Caco-2 (cell line): ENCODE measurements around the gene USP10. TPM values are rescaled to one million over a fixed set of nuclear protein-coding genes. Genes with fewer than 3 reads are reported as not detected.

Source experiments
- BruUV-seq: library from RNA; stranded (reverse); fragments of 400-500 nt; replicated peaks from 2 replicates; lab custom pipeline; 2021; lab: Mats Ljungman, UMichigan
- CTCF ChIA-PET: fragments of 300-600 bp; sonication (Branson Sonifier 250); formaldehyde crosslinking; loops from one replicate; lab custom pipeline; 2022; ENCODE audit warnings: antibody characterized with exemption; lab: Charles Lee
- POLR2A ChIA-PET: fragments of 300-600 bp; sonication (Branson Sonifier 250); formaldehyde crosslinking; loops from one replicate; lab custom pipeline; 2022; ENCODE audit warnings: antibody characterized with exemption; lab: Charles Lee
- DNase-seq, 2 experiments: peaks; one replicate each; pipeline versions ENCODE4 v3.0.0 to v3.0.0-alpha.2; 2020 to 2022
- H3K27me3 ChIP-seq: replicated peaks from 2 replicates; pipeline ENCODE4 v1.6.0; 2011; ENCODE audit warnings: low read length; ENCODE audit not compliant: control insufficient read depth, insufficient read depth
- H3K36me3 ChIP-seq: 2 replicates; pipeline ENCODE4 v1.5.1; 2011; ENCODE audit warnings: low read length; ENCODE audit not compliant: control insufficient read depth, insufficient read depth
- H3K4me1 ChIP-seq: fragments of 250-450 bp; sonication (Bioruptor Pico); 2 replicates; pipeline ENCODE4 v1.5.1; 2020; ENCODE audit warnings: mild to moderate bottlenecking
- H3K4me3 ChIP-seq: 2 replicates; pipeline ENCODE4 v1.5.1; 2011; ENCODE audit warnings: low read depth, mild to moderate bottlenecking, control low read depth, low read length
- H3K9me3 ChIP-seq: fragments of 250-450 bp; sonication (Bioruptor Pico); 2 replicates; pipeline ENCODE4 v1.5.1; 2020; ENCODE audit warnings: mild to moderate bottlenecking, moderate library complexity
- H3K27ac Mint-ChIP-seq: one replicate; pipeline ENCODE4 v1.8.0; 2022; ENCODE audit warnings: mixed read lengths; ENCODE audit not compliant: unreplicated experiment
- H3K27me3 Mint-ChIP-seq: one replicate; pipeline ENCODE4 v1.8.0; 2022; ENCODE audit warnings: mixed read lengths; ENCODE audit not compliant: insufficient read depth, unreplicated experiment
- H3K36me3 Mint-ChIP-seq: one replicate; pipeline ENCODE4 v1.8.0; 2022; ENCODE audit warnings: mild to moderate bottlenecking, mixed read lengths; ENCODE audit not compliant: insufficient read depth, unreplicated experiment
- H3K4me1 Mint-ChIP-seq: one replicate; pipeline ENCODE4 v1.8.0; 2022; ENCODE audit warnings: low read depth, mixed read lengths; ENCODE audit not compliant: unreplicated experiment
- H3K4me3 Mint-ChIP-seq: one replicate; pipeline ENCODE4 v1.8.0; 2022; ENCODE audit warnings: mild to moderate bottlenecking, moderate library complexity, mixed read lengths; ENCODE audit not compliant: unreplicated experiment
- H3K9me3 Mint-ChIP-seq: one replicate; pipeline ENCODE4 v1.8.0; 2022; ENCODE audit warnings: mixed read lengths; ENCODE audit not compliant: unreplicated experiment
- intact Hi-C: fragments of 100-400 bp; cut with micrococcal nuclease; formaldehyde crosslinking; loops from one replicate; pipeline ENCODE4 v1.10.0; 2022; ENCODE audit not compliant: unreplicated experiment
- total RNA-seq: library from RNA; stranded (reverse); gene quantifications from 2 replicates; pipeline ENCODE4 v1.2.3, GENCODE V29; 2022
- TF ChIP-seq, protein P1 (sequence below), 2 experiments: fragments of 200-600 bp in 1 of 2; IDR thresholded peaks; 1 replicate in 1 of 2; 2 replicates in 1 of 2; pipeline versions ENCODE4 v1.5.1 to v1.8.0; 2011 to 2022; ENCODE audit warnings: antibody characterized with exemption in 1 of 2, control low read depth in 1 of 2, inconsistent platforms in 1 of 2, low read depth in 1 of 2, low read length in 1 of 2, mild to moderate bottlenecking in 1 of 2, moderate library complexity in 1 of 2; ENCODE audit not compliant: insufficient read depth in 1 of 2, severe bottlenecking in 1 of 2, unreplicated experiment in 1 of 2

USP10 gene
- total RNA-seq, 1 experiment from 2014 or later = 147 TPM

DNA sequence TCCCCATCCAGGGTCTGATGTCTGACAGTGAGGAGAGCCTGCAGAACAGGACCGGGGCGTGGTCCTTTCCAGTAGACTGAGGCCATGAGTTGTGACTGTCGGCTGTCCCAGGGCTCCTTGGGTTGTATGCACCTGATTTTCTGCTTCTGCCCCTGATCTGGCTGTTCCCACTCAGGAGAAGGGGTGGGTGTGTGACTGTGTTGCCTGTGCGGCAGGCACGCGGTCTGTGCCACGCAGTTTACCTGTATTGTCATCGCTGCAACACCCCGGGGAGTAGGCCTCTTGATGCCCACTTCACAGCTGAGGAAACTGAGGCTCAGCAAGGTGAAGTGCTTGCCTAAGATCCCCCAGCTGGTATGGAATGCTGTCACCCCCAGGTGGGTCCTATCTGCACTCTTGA lies 121.4 kb downstream of the USP10 start:
- TF ChIP-seq, protein P1, sequence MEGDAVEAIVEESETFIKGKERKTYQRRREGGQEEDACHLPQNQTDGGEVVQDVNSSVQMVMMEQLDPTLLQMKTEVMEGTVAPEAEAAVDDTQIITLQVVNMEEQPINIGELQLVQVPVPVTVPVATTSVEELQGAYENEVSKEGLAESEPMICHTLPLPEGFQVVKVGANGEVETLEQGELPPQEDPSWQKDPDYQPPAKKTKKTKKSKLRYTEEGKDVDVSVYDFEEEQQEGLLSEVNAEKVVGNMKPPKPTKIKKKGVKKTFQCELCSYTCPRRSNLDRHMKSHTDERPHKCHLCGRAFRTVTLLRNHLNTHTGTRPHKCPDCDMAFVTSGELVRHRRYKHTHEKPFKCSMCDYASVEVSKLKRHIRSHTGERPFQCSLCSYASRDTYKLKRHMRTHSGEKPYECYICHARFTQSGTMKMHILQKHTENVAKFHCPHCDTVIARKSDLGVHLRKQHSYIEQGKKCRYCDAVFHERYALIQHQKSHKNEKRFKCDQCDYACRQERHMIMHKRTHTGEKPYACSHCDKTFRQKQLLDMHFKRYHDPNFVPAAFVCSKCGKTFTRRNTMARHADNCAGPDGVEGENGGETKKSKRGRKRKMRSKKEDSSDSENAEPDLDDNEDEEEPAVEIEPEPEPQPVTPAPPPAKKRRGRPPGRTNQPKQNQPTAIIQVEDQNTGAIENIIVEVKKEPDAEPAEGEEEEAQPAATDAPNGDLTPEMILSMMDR (IDR thresholded peaks at IDR 0.05; ENCODE audit: insufficient read depth in 1 of 2, low read depth in 1 of 2, low read length in 1 of 2, severe bottlenecking in 1 of 2, unreplicated experiment in 1 of 2) = no peak
- no peak overlapping the region for H3K4me3 ChIP-seq
- H3K4me1 Mint-ChIP-seq = peaks cover 13% of the 10 kb centered on the region
- no peaks in the 10 kb centered on the region for H3K9me3 Mint-ChIP-seq
- no TSS peak for BruUV-seq
- no peaks in the 10 kb centered on the region for H3K36me3 Mint-ChIP-seq
- no peaks in the 10 kb centered on the region for H3K9me3 ChIP-seq
- ChIA-PET POLR2A (no interaction called here), CTCF (no interaction called here)
- DNase-seq = no peak
- H3K4me3 Mint-ChIP-seq = no peak overlapping the region
- intact Hi-C loops = no loop called here
- no peaks in the 10 kb centered on the region for H3K36me3 ChIP-seq
- peaks cover 11% of the 10 kb centered on the region for H3K27me3 Mint-ChIP-seq
- 0 out of 2 replicates have a peak, but pooled peaks cover 8% of the 10 kb centered on the region for H3K4me1 ChIP-seq
- no peak overlapping the region for H3K27ac Mint-ChIP-seq
- peaks cover 4% of the 10 kb centered on the region for H3K27me3 ChIP-seq

DNA sequence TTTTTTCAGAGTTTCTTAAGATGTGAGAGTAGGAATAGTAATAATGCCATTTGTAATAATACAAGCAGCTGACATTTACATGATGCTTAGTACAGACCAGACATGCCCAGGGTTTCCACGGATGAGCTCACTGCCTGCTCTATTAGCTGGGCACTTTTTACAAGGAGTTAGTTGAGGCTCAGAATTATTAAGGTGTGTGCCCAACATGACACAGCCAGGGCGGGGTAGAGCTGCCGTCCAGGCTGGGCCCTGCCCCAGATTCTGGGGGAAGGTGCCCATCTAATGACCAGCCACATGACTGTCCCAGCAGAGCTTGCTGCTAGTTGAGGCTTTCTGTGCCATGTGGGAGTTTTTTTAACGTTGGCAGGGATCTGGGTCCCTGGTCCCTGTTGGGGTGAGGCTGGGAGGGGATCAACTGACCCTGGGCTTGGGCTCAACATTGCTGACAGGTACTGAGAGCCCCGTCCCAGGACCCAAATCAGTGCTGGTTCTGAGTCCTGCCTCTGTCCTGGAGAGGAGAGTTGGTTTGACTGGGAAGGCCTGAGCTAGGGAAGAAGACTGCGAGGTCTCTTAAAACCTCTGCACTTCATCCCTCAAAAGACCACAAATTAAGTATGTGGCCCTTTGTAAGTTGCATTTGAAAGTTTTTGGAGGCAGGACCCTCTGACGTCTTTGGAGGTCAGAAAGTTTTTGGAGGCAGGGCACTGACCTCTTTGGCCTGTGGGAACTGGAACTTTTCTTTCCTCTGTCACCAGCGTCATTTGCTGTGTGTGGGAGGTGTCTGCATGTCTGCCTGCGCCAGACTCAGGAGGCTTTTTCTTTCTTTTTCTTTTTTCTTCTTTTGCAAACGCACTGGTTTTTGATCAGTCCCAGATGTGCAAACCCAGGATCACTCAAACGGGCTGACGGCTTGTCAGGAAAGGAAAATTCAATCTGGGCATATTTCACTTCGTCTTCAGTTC lies 122.2 kb downstream of the USP10 start:
- Histone ChIP-seq H3K36me3 (no peaks in the 10 kb centered on the region), H3K27me3 (peaks cover 4% of the 10 kb centered on the region), H3K9me3 (no peaks in the 10 kb centered on the region), H3K4me3 (no peak overlapping the region), H3K4me1 (0 out of 2 replicates have a peak, but pooled peaks cover 8% of the 10 kb centered on the region)
- CTCF ChIA-PET = interaction anchor here (0.6 kb wide), 1 partner anchor 108 kb away, joined by 3 read pairs; no protein-coding TSS in a partner anchor
- no peak for DNase-seq
- H3K27me3 Mint-ChIP-seq = peaks cover 11% of the 10 kb centered on the region
- TF ChIP-seq, protein P1 (IDR thresholded peaks at IDR 0.05; ENCODE audit: insufficient read depth in 1 of 2, low read depth in 1 of 2, low read length in 1 of 2, severe bottlenecking in 1 of 2, unreplicated experiment in 1 of 2) = no peak
- H3K4me3 Mint-ChIP-seq = no peak overlapping the region
- peaks cover 13% of the 10 kb centered on the region for H3K4me1 Mint-ChIP-seq
- no peak overlapping the region for H3K27ac Mint-ChIP-seq
- no TSS peak for BruUV-seq
- H3K36me3 Mint-ChIP-seq = no peaks in the 10 kb centered on the region
- intact Hi-C loops = no loop called here
- POLR2A ChIA-PET = interaction anchor here (0.7 kb wide), 1 partner anchor 177 kb away, joined by 3 read pairs; no protein-coding TSS in a partner anchor
- no peaks in the 10 kb centered on the region for H3K9me3 Mint-ChIP-seq

DNA sequence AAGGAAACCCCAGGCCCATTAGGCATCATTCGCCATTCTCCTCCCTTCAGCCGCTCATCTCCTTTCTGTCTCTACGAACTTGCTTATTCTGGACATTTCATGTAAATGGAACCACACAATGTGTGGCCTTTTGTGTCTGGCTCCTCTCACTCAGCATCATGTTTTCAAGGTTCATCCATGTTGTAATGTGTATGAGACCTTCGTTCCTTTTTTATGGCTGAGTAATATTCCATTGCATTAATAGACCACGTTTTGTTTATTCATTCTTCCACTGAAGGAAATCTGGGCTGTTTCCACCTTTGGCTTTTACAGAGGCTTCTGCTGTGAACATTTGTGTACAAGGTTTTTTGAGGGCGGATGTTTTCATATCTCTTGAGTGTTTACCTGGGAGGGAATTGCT lies 123.2 kb downstream of the USP10 start:
- no peaks in the 10 kb centered on the region for H3K36me3 Mint-ChIP-seq

More for the DNA sequence above, 123.2 kb downstream of the USP10 start:
- Mint-ChIP-seq H3K4me1 (peaks cover 17% of the 10 kb centered on the region), H3K27ac (no peak overlapping the region), H3K9me3 (no peaks in the 10 kb centered on the region), H3K27me3 (peaks cover 11% of the 10 kb centered on the region), H3K4me3 (no peak overlapping the region)
- TF ChIP-seq, protein P1 (IDR thresholded peaks at IDR 0.05; ENCODE audit: insufficient read depth in 1 of 2, low read depth in 1 of 2, low read length in 1 of 2, severe bottlenecking in 1 of 2, unreplicated experiment in 1 of 2) = no peak
- Histone ChIP-seq H3K4me3 (no peak overlapping the region), H3K36me3 (no peaks in the 10 kb centered on the region), H3K9me3 (no peaks in the 10 kb centered on the region), H3K27me3 (peaks cover 4% of the 10 kb centered on the region), H3K4me1 (0 out of 2 replicates have a peak, but pooled peaks cover 8% of the 10 kb centered on the region)
- ChIA-PET POLR2A (no interaction called here), CTCF (no interaction called here)
- DNase-seq = no peak
- no TSS peak for BruUV-seq
- intact Hi-C loops = no loop called here
